H1 (cell line): ENCODE results near the gene KCNMB1. TPM values are rescaled to one million over a fixed set of nuclear protein-coding genes. Genes with fewer than 3 reads are reported as not detected.

Experiments
- CTCF ChIA-PET: fragments of 300-600 bp; sonication (Branson Sonifier 250); formaldehyde crosslinking; loops from one replicate; lab custom pipeline; 2021; ENCODE audit not compliant: partially characterized antibody; lab: Charles Lee
- POLR2A ChIA-PET: fragments of 300-600 bp; sonication (Branson Sonifier 250); formaldehyde crosslinking; loops from one replicate; lab custom pipeline; 2021; ENCODE audit warnings: inconsistent platforms; ENCODE audit not compliant: partially characterized antibody; lab: Charles Lee
- DNase-seq, 2 experiments: peaks; one replicate each; pipeline versions ENCODE4 v3.0.0 to v3.0.0-alpha.2; 2010 to 2022; ENCODE audit warnings: low spot score in 2 of 2, low read depth in 1 of 2, mixed read lengths in 1 of 2
- FAIRE-seq: peaks from 2 replicates; lab custom pipeline; 2011; peaks lifted over from hg19 to GRCh38; lab: Jason Lieb, UNC
- H2AFZ ChIP-seq: 2 replicates; pipeline ENCODE4 v1.8.1; 2012; ENCODE audit warnings: low read length, inconsistent platforms
- H2AK5ac ChIP-seq: 2 replicates; pipeline ENCODE4 v1.6.1; 2013; ENCODE audit warnings: low read depth, low read length
- H2BK120ac ChIP-seq: replicated peaks from 2 replicates; pipeline ENCODE3; 2013; ENCODE audit warnings: low read depth, low read length, inconsistent platforms
- H2BK12ac ChIP-seq: 2 replicates; pipeline ENCODE4 v1.6.1; 2013; ENCODE audit warnings: low read depth, low read length
- H2BK15ac ChIP-seq: 2 replicates; pipeline ENCODE4 v1.6.1; 2013; ENCODE audit warnings: low read length
- H2BK20ac ChIP-seq: 2 replicates; pipeline ENCODE4 v1.6.1; 2013; ENCODE audit warnings: low read length
- H2BK5ac ChIP-seq: 2 replicates; pipeline ENCODE4 v1.6.1; 2013; ENCODE audit warnings: low read depth, low read length
- H3K14ac ChIP-seq: 2 replicates; pipeline ENCODE4 v1.6.1; 2013; ENCODE audit warnings: inconsistent platforms; ENCODE audit not compliant: insufficient read length
- H3K18ac ChIP-seq: 2 replicates; pipeline ENCODE4 v1.6.1; 2013; ENCODE audit warnings: low read length; ENCODE audit errors: extremely low read depth
- H3K23ac ChIP-seq: 2 replicates; pipeline ENCODE4 v1.6.1; 2013; ENCODE audit warnings: inconsistent platforms; ENCODE audit not compliant: insufficient read length
- H3K23me2 ChIP-seq: 2 replicates; pipeline ENCODE4 v1.6.1; 2013; ENCODE audit warnings: low read depth, low read length
- H3K27ac ChIP-seq: 2 replicates; pipeline ENCODE4 v1.6.1; 2011; ENCODE audit warnings: low read depth, low read length, inconsistent platforms
- H3K27me3 ChIP-seq, 4 experiments: replicated peaks in 1 of 4; 1 replicate in 1 of 4; 2 replicates in 3 of 4; pipeline versions ENCODE4 v1.6.1 to v1.8.1; 2011 to 2013; ENCODE audit warnings: low read length in 3 of 4, mild to moderate bottlenecking in 3 of 4, inconsistent platforms in 2 of 4, mixed read lengths in 2 of 4, moderate library complexity in 1 of 4; ENCODE audit not compliant: control insufficient read depth in 3 of 4, insufficient read depth in 3 of 4; ENCODE audit errors: extremely low read depth in 1 of 4
- H3K36me3 ChIP-seq, 4 experiments: 2 replicates each; pipeline versions ENCODE4 v1.6.1 to v1.8.1; 2011 to 2013; ENCODE audit warnings: mild to moderate bottlenecking in 4 of 4, low read length in 3 of 4, moderate library complexity in 2 of 4, control low read depth in 1 of 4, inconsistent platforms in 1 of 4; ENCODE audit not compliant: insufficient read depth in 4 of 4, control insufficient read depth in 2 of 4
- H3K4ac ChIP-seq: replicated peaks from 2 replicates; pipeline ENCODE3; 2013; ENCODE audit warnings: low read length, low read depth, mixed read lengths, inconsistent platforms; ENCODE audit not compliant: insufficient read length
- H3K4me1 ChIP-seq, 4 experiments: replicated peaks in 1 of 4; 1 replicate in 1 of 4; 2 replicates in 3 of 4; pipeline versions ENCODE4 v1.6.1 to v1.8.1; 2011 to 2013; ENCODE audit warnings: low read length in 3 of 4, inconsistent platforms in 2 of 4, mixed read lengths in 1 of 4; ENCODE audit not compliant: insufficient read depth in 4 of 4, control insufficient read depth in 3 of 4
- H3K4me2 ChIP-seq, 2 experiments: 2 replicates each; pipeline versions ENCODE4 v1.6.1 to v1.8.1; 2011 to 2013; ENCODE audit warnings: low read depth in 2 of 2, low read length in 2 of 2, control low read depth in 1 of 2, inconsistent platforms in 1 of 2, mild to moderate bottlenecking in 1 of 2; ENCODE audit not compliant: insufficient read depth in 1 of 2
- H3K4me3 ChIP-seq, 4 experiments: fragments of 200-600, 300-600 bp in 1 of 4; sonication (generic), shearing (Covaris generic), sonication (Bioruptor Twin) in 1 of 4; 2 replicates each; pipeline versions ENCODE4 v1.5.1 to v1.8.1; 2011 to 2016; ENCODE audit warnings: low read length in 4 of 4, low read depth in 3 of 4, control low read depth in 2 of 4, inconsistent platforms in 2 of 4, mild to moderate bottlenecking in 2 of 4, mixed read lengths in 1 of 4, moderate library complexity in 1 of 4; ENCODE audit not compliant: insufficient read depth in 2 of 4; ENCODE audit errors: extremely low read depth in 1 of 4
- H3K56ac ChIP-seq: replicated peaks from 2 replicates; pipeline ENCODE3; 2013; ENCODE audit warnings: low read depth, mild to moderate bottlenecking, mixed read lengths, low read length, inconsistent platforms; ENCODE audit not compliant: insufficient read length
- H3K79me1 ChIP-seq: 2 replicates; pipeline ENCODE4 v1.6.1; 2013; ENCODE audit warnings: low read depth, low read length, control low read depth
- H3K79me2 ChIP-seq, 2 experiments: 2 replicates each; pipeline versions ENCODE4 v1.6.1 to v1.8.1; 2012 to 2013; ENCODE audit warnings: low read length in 2 of 2, mild to moderate bottlenecking in 2 of 2, inconsistent platforms in 1 of 2; ENCODE audit not compliant: insufficient read depth in 2 of 2, control insufficient read depth in 1 of 2
- H3K9ac ChIP-seq, 4 experiments: replicated peaks in 1 of 4; 1 replicate in 1 of 4; 2 replicates in 3 of 4; pipeline versions ENCODE4 v1.6.1 to v1.8.1; 2011 to 2013; ENCODE audit warnings: low read depth in 3 of 4, low read length in 3 of 4, control low read depth in 2 of 4, mild to moderate bottlenecking in 2 of 4, moderate library complexity in 2 of 4, inconsistent platforms in 1 of 4; ENCODE audit errors: extremely low read depth in 1 of 4
- H3K9me3 ChIP-seq, 2 experiments: 2 replicates each; pipeline versions ENCODE4 v1.6.1 to v1.8.1; 2012 to 2013; ENCODE audit warnings: mild to moderate bottlenecking in 2 of 2, moderate library complexity in 2 of 2, control low read depth in 1 of 2, inconsistent platforms in 1 of 2, low read depth in 1 of 2, low read length in 1 of 2, mixed read lengths in 1 of 2; ENCODE audit not compliant: insufficient read depth in 2 of 2
- H4K20me1 ChIP-seq, 2 experiments: replicated peaks in 1 of 2; 2 replicates each; pipeline versions ENCODE3 to v1.8.1; 2011 to 2013; ENCODE audit warnings: inconsistent platforms in 2 of 2, low read length in 2 of 2, mild to moderate bottlenecking in 1 of 2; ENCODE audit not compliant: insufficient read depth in 2 of 2, control insufficient read depth in 1 of 2
- H4K5ac ChIP-seq: 2 replicates; pipeline ENCODE4 v1.6.1; 2013; ENCODE audit warnings: low read length, low read depth, mixed read lengths, inconsistent platforms; ENCODE audit not compliant: insufficient read length
- H4K8ac ChIP-seq: 2 replicates; pipeline ENCODE4 v1.8.0; 2013; ENCODE audit warnings: mild to moderate bottlenecking, moderate library complexity, low read length, inconsistent platforms; ENCODE audit not compliant: insufficient read depth; ENCODE audit errors: extremely low read depth
- H4K91ac ChIP-seq: replicated peaks from 2 replicates; pipeline ENCODE3; 2013; ENCODE audit warnings: low read length, mixed read lengths, inconsistent platforms; ENCODE audit not compliant: insufficient read length
- BCL11A ChIP-seq, 2 experiments: IDR thresholded peaks; one replicate each; pipeline ENCODE4 v1.6.1; 2011; ENCODE audit warnings: low read depth in 2 of 2, low read length in 2 of 2, mild to moderate bottlenecking in 2 of 2
- CREB1 ChIP-seq: IDR thresholded peaks from 2 replicates; pipeline ENCODE4 v1.6.1; 2012; ENCODE audit warnings: inconsistent platforms
- EGR1 ChIP-seq: IDR thresholded peaks from 2 replicates; pipeline ENCODE4 v1.6.1; 2011; ENCODE audit warnings: low read depth, low read length, borderline replicate concordance
- EP300 ChIP-seq, 2 experiments: IDR thresholded peaks; 1 replicate in 1 of 2; 2 replicates in 1 of 2; pipeline ENCODE4 v1.6.1; 2011 to 2012; ENCODE audit warnings: low read depth in 2 of 2, low read length in 2 of 2, mild to moderate bottlenecking in 2 of 2, borderline replicate concordance in 1 of 2, inconsistent platforms in 1 of 2, moderate library complexity in 1 of 2
- KDM1A ChIP-seq: fragments of 200-600, 300-600 bp; sonication (generic); IDR thresholded peaks from 2 replicates; pipeline ENCODE4 v1.7.1; 2016; ENCODE audit warnings: mild to moderate bottlenecking, low read length, borderline replicate concordance
- KDM5A ChIP-seq: fragments of 200-600 bp; IDR thresholded peaks from 2 replicates; pipeline ENCODE4 v1.7.1; 2012; ENCODE audit warnings: mild to moderate bottlenecking, low read length, inconsistent platforms, mixed read lengths
- RFX5 ChIP-seq: IDR thresholded peaks from 2 replicates; pipeline ENCODE4 v1.6.1; 2011; ENCODE audit warnings: low read depth, low read length, improper control_type of control experiment, borderline replicate concordance
- TAF1 ChIP-seq: IDR thresholded peaks from 2 replicates; pipeline ENCODE4 v1.6.1; 2011; ENCODE audit warnings: mild to moderate bottlenecking, low read depth, low read length
- YY1 ChIP-seq: IDR thresholded peaks from 2 replicates; pipeline ENCODE4 v1.6.1; 2011; ENCODE audit warnings: low read depth, mild to moderate bottlenecking, low read length
- WGBS, 2 experiments: shearing (Covaris generic) in 1 of 2; methylation state at CpG; one replicate each; pipeline versions ENCODE4 v1.1.6 to v1.1.7; 2013 to 2015; ENCODE audit warnings: low lambda C conversion rate in 2 of 2, mixed read lengths in 2 of 2, inconsistent platforms in 1 of 2, low coverage in 1 of 2, missing lambda C conversion rate in 1 of 2; ENCODE audit not compliant: insufficient replicate concordance in 2 of 2, insufficient coverage in 1 of 2, insufficient read length in 1 of 2; ENCODE audit errors: extremely low coverage in 1 of 2, missing lambda C conversion rate in 1 of 2; 5-methylcytosine and 5-hydroxymethylcytosine counted together
- polyA plus RNA-seq, 7 experiments: library from polyadenylated mRNA; depleted of rRNA in 3 of 7; stranded (reverse) in 5 of 7; unstranded in 2 of 7; fragments of >200 nt in 5 of 7; fragments of 200-250 nt in 2 of 7; gene quantifications; 1 replicate in 5 of 7; 2 replicates in 1 of 7; 4 replicates in 1 of 7; pipeline versions ENCODE4 v1.2.1 to v1.2.3, GENCODE V29; 2011 to 2013; ENCODE audit warnings: missing spikeins in 2 of 7, mixed read lengths in 2 of 7
- total RNA-seq: library from RNA; stranded (reverse); fragmentation: NEBNext Ultra II Directional; extraction: Animal tissue kit (Norgen Biotek cat#: 25700); gene quantifications from 2 replicates; pipeline ENCODE4 v1.2.1, GENCODE V29; 2021

The KCNMB1 gene
- total and polyA plus RNA-seq, 2 of the 8 experiments (the other 6 are each of a cell fraction or from before 2014, with no cell fraction given), result 0.08 to 0.19 TPM

GRCh38 chr5:170380361-170380951 lies 8.7 kb downstream of the KCNMB1 start:
- Histone ChIP-seq H2BK20ac (0 out of 2 replicates have a peak overlapping the region, but pooled peaks have one; percentile 43), H3K4me1 (no peaks in the 10 kb centered on the region), H3K18ac (no peak overlapping the region), H3K79me2 (no peaks in the 10 kb centered on the region), H4K5ac (no peak overlapping the region), H3K4me3 (no peak overlapping the region), H3K79me1 (no peaks in the 10 kb centered on the region), H3K9me3 (no peaks in the 10 kb centered on the region), H2BK15ac (no peak overlapping the region; the same call in 1 of the 2 replicates), H4K91ac (no peak overlapping the region), H3K23me2 (no peaks in the 10 kb centered on the region), H3K27me3 (no peaks in the 10 kb centered on the region), H2BK120ac (no peak overlapping the region), H3K56ac (no peak overlapping the region), H3K36me3 (no peaks in the 10 kb centered on the region), H3K27ac (no peak overlapping the region), H3K4me2 (no peak overlapping the region), H2BK12ac (no peak overlapping the region), H2BK5ac (no peak overlapping the region), H4K20me1 (no peaks in the 10 kb centered on the region), H3K23ac (no peak overlapping the region), H2AFZ (no peak overlapping the region), H3K4ac (no peak overlapping the region), H3K14ac (no peak overlapping the region), H4K8ac (no peak overlapping the region), H3K9ac (no peak overlapping the region), H2AK5ac (no peak overlapping the region)
- CTCF ChIA-PET, result interaction anchor here (0.8 to 2.1 kb wide), 11 partner anchors 9 to 114 kb away, joined by 3 to 9 read pairs (median 4); no protein-coding TSS in a partner anchor
- no peak for FAIRE-seq
- WGBS, 2 experiments, result 90% methylated on average over 3 of the region's 3 CpGs; no CpG with 5 or more reads in 1 of the 2 experiments
- TF ChIP-seq CREB1, result no peak
- no peak for TF ChIP-seq YY1
- no peak for TF ChIP-seq BCL11A (IDR thresholded peaks at IDR 0.05; ENCODE audit: low read depth in 2 of 2, low read length in 2 of 2)
- no peak for TF ChIP-seq KDM1A
- no peak for TF ChIP-seq KDM5A
- no peak for TF ChIP-seq EP300 (IDR thresholded peaks at IDR 0.05; ENCODE audit: borderline replicate concordance in 1 of 2, low read depth in 2 of 2, low read length in 2 of 2)
- TF ChIP-seq EGR1, result no peak
- TF ChIP-seq TAF1, result no peak
- TF ChIP-seq RFX5, result no peak
- no peak for DNase-seq
- POLR2A ChIA-PET, result no interaction called here
